Activated naive CD4-positive, alpha-beta T cell treated with anti-CD3 and anti-CD28 coated beads, Interleukin-2, amount 50 U/mL, for 72 hours (primary cell): ENCODE data around the gene DQX1. TPM values are rescaled to one million over a fixed set of nuclear protein-coding genes. Genes with fewer than 3 reads are reported as not detected.
"Not testable (repeated sequence)": the region's sequence is repeated elsewhere in the genome, so short reads cannot be mapped to it uniquely, and the experiment has no call there.

Experiments
- ATAC-seq, 2 donors: fragments of 150-1000 bp; cut with Tn5 transposase; 2 replicates each; pipeline ENCODE4 v1.10.0; 2021; ENCODE audit warnings: mild to moderate bottlenecking in 2 of 2, moderate library complexity in 2 of 2
- DNase-seq, 2 donors: peaks; one replicate each; pipeline ENCODE4 v3.0.0; 2021 to 2022; ENCODE audit warnings: low spot score in 2 of 2
- H3K27ac Mint-ChIP-seq, 2 donors: one replicate each; pipeline ENCODE4 v1.8.0; 2022; ENCODE audit warnings: mild to moderate bottlenecking in 2 of 2, mixed read lengths in 2 of 2
- H3K36me3 Mint-ChIP-seq, 2 donors: one replicate each; pipeline ENCODE4 v1.8.0; 2022; ENCODE audit warnings: mixed read lengths in 2 of 2
- H3K9me3 Mint-ChIP-seq, 2 donors: one replicate each; pipeline ENCODE4 v1.8.0; 2022; ENCODE audit warnings: mixed read lengths in 2 of 2
- total RNA-seq, 2 donors: library from RNA; stranded (reverse); gene quantifications; one replicate each; pipeline ENCODE4 v1.2.3, GENCODE V29; 2022

The DQX1 gene
- total RNA-seq, 2 donors from 2014 or later, result 0.29 to 2.3 TPM

DNA sequence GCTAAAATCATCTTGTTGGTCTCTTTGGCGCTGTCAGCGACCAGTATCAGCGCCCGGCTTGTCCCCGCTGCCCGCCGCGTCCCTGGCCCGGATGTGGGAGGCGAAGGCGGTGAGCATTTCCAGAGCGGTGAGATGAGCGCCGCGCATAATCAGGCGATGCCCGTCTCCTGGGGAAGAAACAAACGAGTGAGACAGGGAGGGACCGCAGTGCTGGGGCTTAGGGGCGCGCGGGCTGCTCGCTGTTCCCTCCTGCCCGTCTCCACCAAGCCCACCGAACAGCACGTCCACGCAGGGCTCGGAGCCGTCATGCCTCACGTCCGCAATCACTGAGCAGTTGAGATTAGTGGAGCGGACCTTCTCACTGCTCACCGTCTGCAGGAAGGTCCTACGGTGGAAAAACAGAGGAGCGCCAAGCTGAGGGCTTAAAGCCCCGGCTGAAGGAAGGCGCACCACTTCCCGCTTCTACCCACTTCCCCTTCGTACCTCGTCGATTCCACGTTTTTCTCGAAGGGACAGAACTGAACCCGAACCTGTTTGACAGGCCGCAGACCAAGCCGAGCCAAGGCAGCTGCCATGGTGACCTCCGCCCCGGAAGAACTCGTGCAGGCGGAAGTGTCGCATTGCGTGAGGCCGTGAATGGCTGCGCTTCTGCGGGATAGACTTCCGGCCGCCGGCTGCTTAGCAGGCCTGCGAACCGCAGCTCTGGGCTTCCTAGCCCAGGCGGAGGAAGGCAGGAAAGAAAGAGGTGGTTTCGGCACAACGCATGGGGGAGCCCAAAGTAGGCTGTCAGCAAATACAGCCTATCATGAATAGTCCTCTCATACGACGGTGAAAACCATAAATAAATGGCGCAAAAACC lies 53.7 kb downstream of the DQX1 start, which contains the start of gene MRPL53:
Gene MRPL53 (minus strand): TSS at position 595 of the 859 bp plus-strand sequence. CDS start 20 bp downstream, at position 575.
- peak; percentile 95 to 97 for ATAC-seq
- H3K9me3 Mint-ChIP-seq, result no peaks in the 10 kb centered on the region
- DNase-seq, result peak; percentile 95 to 96
- H3K36me3 Mint-ChIP-seq, result peaks cover 20 to 30% of the 10 kb centered on the region in 2 donors
- H3K27ac Mint-ChIP-seq, result peak within 1 kb of the TSS; percentile 97 to 98

DNA sequence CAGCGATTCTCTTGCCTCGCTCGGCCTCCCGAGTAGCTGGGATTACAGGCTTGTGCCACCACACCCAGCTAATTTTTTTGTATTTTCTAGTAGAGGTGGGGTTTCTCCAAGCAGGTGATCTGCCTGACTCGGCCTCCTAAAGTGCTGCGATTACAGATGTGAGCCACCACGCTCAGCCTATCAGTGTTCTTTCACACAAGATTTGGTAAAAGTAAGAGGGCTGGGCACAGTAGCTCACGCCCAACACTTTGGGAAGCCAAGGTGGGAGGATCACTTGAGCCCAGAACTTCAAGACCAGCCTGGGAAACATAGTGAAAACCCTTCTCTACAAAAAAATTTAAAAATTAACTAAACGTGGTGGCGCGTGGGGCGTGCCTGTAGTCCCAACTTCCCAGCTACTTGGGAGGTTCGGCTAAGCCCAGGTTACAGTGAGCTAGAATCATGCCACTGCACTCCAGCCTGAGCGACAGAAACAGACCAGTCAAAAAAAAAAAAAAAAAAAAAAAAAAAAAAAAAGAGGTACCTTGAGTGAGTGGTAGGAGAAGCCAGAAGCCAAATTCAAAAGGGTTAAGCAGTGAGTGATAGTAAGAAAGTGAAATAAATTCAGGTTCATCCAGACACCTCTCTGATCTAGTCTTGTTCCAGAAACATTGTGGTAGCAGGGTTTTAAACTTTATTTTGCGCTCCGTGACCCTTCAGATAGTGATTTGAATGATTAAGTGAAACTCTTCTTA lies 54.5 kb downstream of the DQX1 start:
- Mint-ChIP-seq H3K9me3 (no peaks in the 10 kb centered on the region), H3K27ac (peak overlapping the region; percentile 97 to 98), H3K36me3 (peaks cover 20 to 30% of the 10 kb centered on the region in 2 donors)
- DNase-seq, result no peak
- ATAC-seq, result peak in 1 of 2 donors; percentile 16

DNA sequence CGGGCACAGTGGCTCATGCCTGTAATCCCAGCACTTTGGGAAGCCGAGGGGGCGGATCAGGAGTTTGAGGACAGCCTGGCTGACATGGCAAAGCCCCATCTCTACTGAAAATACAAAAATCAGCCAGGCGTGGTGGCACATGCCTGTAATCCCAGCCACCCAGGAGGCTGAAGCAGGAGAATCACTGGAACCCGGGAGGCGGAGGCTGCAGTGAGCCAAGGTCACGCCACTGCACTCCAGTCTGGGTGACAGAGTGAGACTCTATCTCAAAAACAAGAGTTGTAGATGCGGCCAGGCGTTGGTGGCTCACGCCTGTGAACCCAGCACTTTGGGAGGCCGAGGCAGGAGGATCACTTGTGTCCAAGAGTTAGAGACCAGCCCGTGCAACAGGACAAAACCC lies 55.3 kb downstream of the DQX1 start:
- peak overlapping the region; percentile 61 to 77 for H3K27ac Mint-ChIP-seq
- peaks cover 24 to 31% of the 10 kb centered on the region in 2 donors for H3K36me3 Mint-ChIP-seq
- not testable (repeated sequence) for DNase-seq, H3K9me3 Mint-ChIP-seq, ATAC-seq

Other genes with a start within 250 kb of the DQX1 start
- gene SLC4A5, start 182.8 kb downstream of the DQX1 start, total RNA-seq, result 1 to 10 TPM in 1 of 2 donors, under 1 TPM in 1; 0.89 to 1.6 TPM
- 10 to 100 TPM; 45.6 to 97.1 TPM for gene DCTN1, start 145.9 kb downstream of the DQX1 start, total RNA-seq
- 1 to 10 TPM; 2.1 to 6.4 TPM for gene C2orf81, start 104.6 kb downstream of the DQX1 start, total RNA-seq
- gene WDR54, start 104.5 kb downstream of the DQX1 start, total RNA-seq, result 100 to 1,000 TPM in 1 of 2 donors, 10 to 100 TPM in 1; 14.3 to 173 TPM
- 1 to 10 TPM in 1 of 2 donors, under 1 TPM in 1; 0.91 to 4.6 TPM for gene RTKN, start 84.3 kb downstream of the DQX1 start, total RNA-seq
- gene INO80B, start 71.1 kb downstream of the DQX1 start, total RNA-seq, result 10 to 100 TPM; 26.2 to 50.3 TPM
- gene WBP1, start 67.8 kb downstream of the DQX1 start, total RNA-seq, result 10 to 100 TPM; 33.5 to 58.6 TPM
- 10 to 100 TPM; 61.8 to 64.7 TPM for gene MOGS, start 60.8 kb downstream of the DQX1 start, total RNA-seq
- 10 to 100 TPM; 82.4 to 99.4 TPM for gene MRPL53, start 53.6 kb downstream of the DQX1 start, total RNA-seq
- gene CCDC142, start 43.2 kb downstream of the DQX1 start, total RNA-seq, result 10 to 100 TPM; 16.4 to 25.3 TPM
- gene TTC31, start 43.1 kb downstream of the DQX1 start, total RNA-seq, result 10 to 100 TPM; 30.3 to 35.0 TPM
- under 1 TPM; 0.36 to 0.39 TPM for gene LBX2, start 26.6 kb downstream of the DQX1 start, total RNA-seq
- 10 to 100 TPM; 26.2 to 39.9 TPM for gene PCGF1, start 18.5 kb downstream of the DQX1 start, total RNA-seq
- gene TLX2, start 11.8 kb downstream of the DQX1 start, total RNA-seq, result under 1 TPM; 0.19 to 0.25 TPM
- gene AUP1, start 3.5 kb upstream of the DQX1 start, total RNA-seq, result 10 to 100 TPM; 42.3 to 97.1 TPM
- gene HTRA2, start 3.7 kb upstream of the DQX1 start, total RNA-seq, result 10 to 100 TPM; 57.5 to 84.4 TPM
- 1 to 10 TPM in 1 of 2 donors, under 1 TPM in 1; 0.20 to 1.5 TPM for gene LOXL3, start 27.7 kb upstream of the DQX1 start, total RNA-seq
- 10 to 100 TPM; 23.6 to 25.6 TPM for gene DOK1, start 28.5 kb upstream of the DQX1 start, total RNA-seq
- not detected for gene M1AP, start 122.1 kb upstream of the DQX1 start, total RNA-seq
- gene SEMA4F, start 128.0 kb upstream of the DQX1 start, total RNA-seq, result 1 to 10 TPM; 4.7 to 4.8 TPM